ENCODE results near the gene CROCC. TPM values are rescaled to one million over a fixed set of nuclear protein-coding genes. Genes with fewer than 3 reads are reported as not detected.

The CROCC gene
- polyA plus RNA-seq, 1 donor = 38.8 TPM

GRCh38 chr1:16988210-16988609, 66.5 kb downstream of the CROCC start:
- no peak for DNase-seq

- DNase-seq = no peak
Observed at GRCh38 chr1:16989676-16990391, 68.1 kb downstream of the CROCC start.

GRCh38 chr1:16991571-16991970, 69.8 kb downstream of the CROCC start:
- no peak for DNase-seq

GRCh38 chr1:16992102-16992501, 70.4 kb downstream of the CROCC start:
- no peak for DNase-seq

- no peak for DNase-seq
Observed at GRCh38 chr1:16992675-16993074, 70.9 kb downstream of the CROCC start.

GRCh38 chr1:16993521-16994038, 71.8 kb downstream of the CROCC start:
- no peak for DNase-seq

GRCh38 chr1:16996845-16997244, 75.1 kb downstream of the CROCC start:
- DNase-seq = no peak

GRCh38 chr1:16998589-16998988, 76.9 kb downstream of the CROCC start:
- no peak for DNase-seq

GRCh38 chr1:16999863-17000262, 78.1 kb downstream of the CROCC start:
- no peak for DNase-seq

- DNase-seq = no peak
Observed at GRCh38 chr1:17001760-17002523, 80.2 kb downstream of the CROCC start.

- DNase-seq = no peak
Observed at GRCh38 chr1:17002524-17002902, 80.8 kb downstream of the CROCC start.

- no peak for DNase-seq
Observed at GRCh38 chr1:17004466-17005364, 83.0 kb downstream of the CROCC start.

- DNase-seq = no peak
Observed at GRCh38 chr1:17005365-17005740, 83.6 kb downstream of the CROCC start.

GRCh38 chr1:17007121-17007520, 85.4 kb downstream of the CROCC start:
- no peak for DNase-seq

- no peak for DNase-seq
Observed at GRCh38 chr1:17008208-17008855, 86.6 kb downstream of the CROCC start.

- no peak for DNase-seq
Observed at GRCh38 chr1:17009706-17010105, 88.0 kb downstream of the CROCC start.

- DNase-seq = no peak
Observed at GRCh38 chr1:17011092-17011438, 89.3 kb downstream of the CROCC start.

- peak; percentile 81 for DNase-seq
Observed at GRCh38 chr1:17011439-17012307, 89.9 kb downstream of the CROCC start, which contains the start of gene ATP13A2. ATP13A2 (minus strand) TSS chr1:17011928; CDS start chr1:17011738, 190 bp downstream.

GRCh38 chr1:17012775-17013490, 91.2 kb downstream of the CROCC start:
- no peak for DNase-seq

- DNase-seq = no peak
Observed at GRCh38 chr1:17013491-17014320, 92.0 kb downstream of the CROCC start.

Measured in hindlimb muscle (tissue), 1 donor.